H1 (cell line): ENCODE measurements around the gene PFDN6. TPM values are rescaled to one million over a fixed set of nuclear protein-coding genes. Genes with fewer than 3 reads are reported as not detected.
A peak's percentile ranks its signal among the peaks of the same experiment; 100 is the strongest.

Source experiments
- CBX8 ChIP-seq: fragments of 300-800, 300-1000 bp; sonication (generic); IDR thresholded peaks from 2 replicates; pipeline ENCODE4 v1.7.1; 2016; ENCODE audit warnings: low read depth, low read length, borderline replicate concordance
- polyA plus RNA-seq, 7 experiments: library from polyadenylated mRNA; depleted of rRNA in 3 of 7; stranded (reverse) in 5 of 7; unstranded in 2 of 7; fragments of >200 nt in 5 of 7; fragments of 200-250 nt in 2 of 7; gene quantifications; 1 replicate in 5 of 7; 2 replicates in 1 of 7; 4 replicates in 1 of 7; pipeline versions ENCODE4 v1.2.1 to v1.2.3, GENCODE V29; 2011 to 2013; ENCODE audit warnings: missing spikeins in 2 of 7, mixed read lengths in 2 of 7
- total RNA-seq: library from RNA; stranded (reverse); fragmentation: NEBNext Ultra II Directional; extraction: Animal tissue kit (Norgen Biotek cat#: 25700); gene quantifications from 2 replicates; pipeline ENCODE4 v1.2.1, GENCODE V29; 2021
- TF ChIP-seq, protein P1 (sequence below), 3 experiments: IDR thresholded peaks; 1 replicate in 2 of 3; 2 replicates in 1 of 3; pipeline versions ENCODE4 v1.5.1 to v1.6.1; 2011; ENCODE audit warnings: low read length in 3 of 3, mild to moderate bottlenecking in 3 of 3, inconsistent platforms in 2 of 3, low read depth in 1 of 3, moderate library complexity in 1 of 3; ENCODE audit not compliant: insufficient read depth in 1 of 3; ENCODE audit errors: control extremely low read depth in 1 of 3

PFDN6 gene
- total and polyA plus RNA-seq, 2 of the 8 experiments (the other 6 are each of a cell fraction or from before 2014, with no cell fraction given) = 32.0 to 95.7 TPM

DNA sequence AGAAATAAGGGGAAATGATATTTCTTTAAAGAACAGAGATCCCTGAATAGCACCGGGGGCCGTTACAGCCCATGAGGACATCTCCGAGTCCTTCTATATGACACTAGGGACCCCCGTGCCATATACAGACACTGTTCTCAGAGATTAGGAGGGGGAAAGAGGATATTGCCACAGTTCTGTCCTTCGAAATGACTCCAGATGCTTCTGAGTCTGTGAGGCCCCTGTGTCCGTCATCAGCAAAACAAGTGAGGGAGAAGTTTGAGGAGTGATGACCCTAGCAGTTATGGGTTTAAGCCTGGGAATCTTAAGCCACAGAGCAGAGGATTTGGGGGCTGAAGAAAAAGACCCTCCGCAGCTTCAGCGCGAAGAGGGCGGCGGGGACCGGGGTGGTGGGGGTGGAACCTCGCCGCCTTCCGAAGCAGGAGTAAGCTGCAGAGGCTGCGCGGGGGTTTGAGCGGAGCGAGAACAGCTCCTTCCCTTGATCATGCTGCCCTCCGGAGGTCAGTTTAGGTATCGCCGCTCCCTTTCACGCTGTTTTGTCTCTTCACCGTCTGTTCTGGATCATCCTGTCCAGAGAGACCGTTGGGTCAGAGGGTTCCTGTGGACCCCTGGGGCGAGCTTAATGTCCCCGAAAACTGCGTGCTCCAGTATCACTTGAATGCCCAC lies 41.3 kb upstream of the PFDN6 start (continued):
- TF ChIP-seq, protein P1, sequence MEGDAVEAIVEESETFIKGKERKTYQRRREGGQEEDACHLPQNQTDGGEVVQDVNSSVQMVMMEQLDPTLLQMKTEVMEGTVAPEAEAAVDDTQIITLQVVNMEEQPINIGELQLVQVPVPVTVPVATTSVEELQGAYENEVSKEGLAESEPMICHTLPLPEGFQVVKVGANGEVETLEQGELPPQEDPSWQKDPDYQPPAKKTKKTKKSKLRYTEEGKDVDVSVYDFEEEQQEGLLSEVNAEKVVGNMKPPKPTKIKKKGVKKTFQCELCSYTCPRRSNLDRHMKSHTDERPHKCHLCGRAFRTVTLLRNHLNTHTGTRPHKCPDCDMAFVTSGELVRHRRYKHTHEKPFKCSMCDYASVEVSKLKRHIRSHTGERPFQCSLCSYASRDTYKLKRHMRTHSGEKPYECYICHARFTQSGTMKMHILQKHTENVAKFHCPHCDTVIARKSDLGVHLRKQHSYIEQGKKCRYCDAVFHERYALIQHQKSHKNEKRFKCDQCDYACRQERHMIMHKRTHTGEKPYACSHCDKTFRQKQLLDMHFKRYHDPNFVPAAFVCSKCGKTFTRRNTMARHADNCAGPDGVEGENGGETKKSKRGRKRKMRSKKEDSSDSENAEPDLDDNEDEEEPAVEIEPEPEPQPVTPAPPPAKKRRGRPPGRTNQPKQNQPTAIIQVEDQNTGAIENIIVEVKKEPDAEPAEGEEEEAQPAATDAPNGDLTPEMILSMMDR (IDR thresholded peaks at IDR 0.05; ENCODE audit: control extremely low read depth in 1 of 3, insufficient read depth in 1 of 3, low read depth in 1 of 3, low read length in 3 of 3) = peak; percentile 88 to 96 (median 92)
- no peak for TF ChIP-seq CBX8
